GDM1 (cell line): Measurements from ENCODE around the gene NUP93.
"Not testable (repeated sequence)": the region's sequence is repeated elsewhere in the genome, so short reads cannot be mapped to it uniquely, and the experiment has no call there.

Experiments used
- DNase-seq: peaks from one replicate; lab custom pipeline; 2025; lab: John Stamatoyannopoulos, UW

Gene NUP93

DNA sequence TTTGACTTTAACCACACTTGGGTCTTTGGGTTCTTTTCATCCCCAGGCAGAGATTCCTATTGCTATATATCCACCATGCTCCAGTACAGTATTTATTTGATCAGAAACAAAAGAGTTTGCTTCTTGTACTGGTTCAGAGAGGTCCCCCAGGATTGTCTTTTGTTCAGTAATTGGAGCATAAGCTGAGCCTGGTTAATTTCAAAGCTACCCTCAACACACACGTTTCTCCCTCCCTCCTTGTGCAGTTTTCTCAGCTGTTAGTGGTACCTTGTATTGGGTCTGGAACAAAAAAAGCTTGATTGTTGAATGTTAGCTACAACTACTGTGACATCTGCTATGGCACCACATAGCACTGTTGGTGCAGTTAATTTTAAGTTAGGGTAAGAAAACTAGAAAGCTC, 50.0 kb downstream of the NUP93 start:
- DNase-seq, result no peak

DNA sequence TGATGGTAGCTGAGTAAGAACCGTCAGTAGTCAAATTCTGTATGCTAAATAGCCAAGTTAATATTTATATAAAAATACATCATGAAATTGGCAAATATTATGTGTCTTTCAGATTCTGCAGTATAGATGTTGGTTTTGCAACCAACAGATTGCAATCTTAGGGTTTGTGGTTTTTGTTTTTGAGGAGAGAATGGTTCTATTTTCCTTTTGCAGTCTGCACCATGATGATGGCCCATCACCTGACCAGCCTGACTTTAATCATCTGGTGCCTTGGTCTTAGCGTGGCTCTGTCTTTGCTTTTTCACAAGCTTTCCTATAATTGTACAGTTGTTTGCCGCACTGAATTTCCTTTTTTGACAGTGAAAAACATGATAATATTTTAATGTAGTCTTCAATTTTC, 50.7 kb downstream of the NUP93 start:
- DNase-seq, result no peak

DNA sequence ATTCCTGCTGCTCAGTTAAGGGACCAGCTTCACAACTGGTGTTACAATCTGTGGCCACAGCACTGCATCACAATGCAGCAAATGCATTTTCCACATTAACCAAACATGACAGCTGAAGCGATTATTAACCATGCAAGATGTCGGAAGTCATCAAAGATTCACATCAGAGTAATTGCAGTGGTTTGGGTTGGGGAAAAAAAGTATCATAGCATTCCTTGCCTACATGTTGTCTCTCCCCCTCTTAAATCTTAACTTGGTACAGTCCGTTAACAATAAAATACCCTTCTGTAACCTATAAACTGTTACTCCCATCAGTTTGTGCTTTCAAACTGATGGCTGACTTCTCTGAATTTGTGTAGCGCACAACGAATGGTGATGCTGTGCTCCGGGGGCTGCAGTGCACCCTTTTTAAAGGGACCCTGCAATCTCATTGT, 51.6 kb downstream of the NUP93 start:
- DNase-seq, result no peak

DNA sequence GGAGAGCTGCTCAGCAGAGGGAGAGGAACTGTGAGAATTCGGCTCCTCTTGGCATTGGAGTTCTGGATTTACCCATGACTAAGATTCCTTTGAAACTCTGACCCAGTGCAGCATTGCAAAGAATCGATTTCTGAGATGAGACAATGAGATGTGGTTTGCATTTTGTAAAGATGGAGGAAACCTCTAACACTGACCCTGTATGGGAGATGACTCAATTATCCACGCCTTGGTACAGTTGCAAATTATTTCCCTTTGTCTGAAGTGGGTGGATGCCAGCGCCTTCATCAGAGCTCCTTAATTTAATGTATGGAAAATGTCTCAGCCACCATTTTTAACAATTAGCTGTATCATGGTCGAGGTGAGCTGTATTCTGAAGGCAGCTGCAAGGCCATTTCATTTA, 53.4 kb downstream of the NUP93 start:
- no peak for DNase-seq

GRCh38 chr16:56785317-56785716, 55.4 kb downstream of the NUP93 start:
- DNase-seq, result no peak

DNA sequence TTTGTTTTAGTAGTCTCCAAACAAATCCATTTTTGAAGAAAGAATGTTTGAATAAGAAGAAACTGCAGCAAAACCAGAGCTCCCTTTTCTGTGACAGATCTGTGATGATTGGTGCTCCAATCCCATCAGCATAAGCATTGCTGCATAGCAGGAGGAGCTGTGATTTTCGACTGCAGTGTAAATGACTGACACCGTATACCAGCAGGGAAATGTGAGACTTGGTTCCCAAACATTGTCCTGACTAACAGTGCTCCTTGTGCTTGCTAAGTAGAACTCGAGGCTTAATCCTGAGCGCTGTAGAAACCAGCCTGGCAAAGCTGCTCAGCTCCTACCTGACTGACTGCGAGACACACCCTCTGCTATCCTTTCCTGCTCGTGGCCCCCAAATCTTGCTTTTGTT, 57.2 kb downstream of the NUP93 start:
- DNase-seq, result no peak

GRCh38 chr16:56788435-56788834, 58.5 kb downstream of the NUP93 start:
- DNase-seq, result no peak

DNA sequence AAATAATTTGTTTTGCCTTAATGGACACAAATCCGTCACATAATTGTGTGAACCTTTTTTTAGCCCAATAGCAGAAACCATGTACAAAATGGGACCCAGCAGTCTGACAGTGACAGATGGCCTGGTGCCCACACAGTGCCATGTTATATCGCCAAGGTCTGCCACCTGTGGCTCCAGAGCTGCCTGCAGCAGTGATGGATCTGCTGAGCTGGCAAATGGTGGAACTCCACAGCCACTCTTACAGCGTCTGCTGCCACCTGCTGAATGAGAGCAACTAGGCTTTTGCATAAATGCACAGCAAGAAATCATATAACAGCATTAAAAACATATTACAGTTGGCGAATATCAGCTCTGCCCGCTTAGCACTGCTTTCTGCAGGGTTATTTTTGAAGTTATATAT, 59.4 kb downstream of the NUP93 start:
- DNase-seq, result no peak

GRCh38 chr16:56792967-56793366, 63.0 kb downstream of the NUP93 start:
- DNase-seq, result no peak

DNA sequence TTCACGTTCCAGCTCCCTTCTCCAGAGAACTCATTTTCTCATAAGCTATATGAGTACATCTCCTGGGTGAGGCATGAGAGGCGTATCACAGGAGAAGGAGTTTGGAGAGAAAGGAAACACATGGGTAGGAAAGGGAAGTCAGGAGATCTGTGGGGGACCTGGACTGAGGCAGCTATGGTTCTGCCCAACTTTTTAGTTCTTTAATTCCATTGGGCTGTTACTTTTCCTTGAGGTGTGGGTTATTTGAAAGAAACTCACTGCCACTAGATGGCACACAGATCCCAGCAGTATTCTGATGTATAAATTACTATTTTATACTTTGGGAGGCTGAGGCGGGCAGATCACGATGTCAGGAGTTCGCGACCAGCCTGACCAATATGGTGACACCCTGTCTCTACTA, 63.6 kb downstream of the NUP93 start:
- DNase-seq, result no peak

- no peak for DNase-seq
Measured at GRCh38 chr16:56795011-56795410, 65.1 kb downstream of the NUP93 start.

DNA sequence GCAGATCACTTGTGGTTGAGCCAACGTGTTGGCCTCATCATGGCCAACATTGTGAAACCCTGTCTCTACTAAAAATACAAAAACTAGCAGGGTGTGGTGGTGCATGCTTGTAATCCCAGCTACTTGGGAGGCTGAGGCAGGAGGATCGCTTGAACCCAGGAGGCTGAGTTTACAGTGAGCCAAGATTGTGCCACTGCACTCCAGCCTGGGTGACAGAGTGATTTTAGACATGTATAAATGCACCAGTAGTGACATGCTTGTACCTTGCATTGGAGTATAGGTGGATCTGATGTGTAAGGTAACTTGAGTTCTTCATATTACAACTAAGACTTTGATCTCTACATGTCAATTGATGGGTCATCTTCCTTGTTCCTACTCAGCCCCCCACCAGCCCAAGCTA, 67.1 kb downstream of the NUP93 start:
- not testable (repeated sequence) for DNase-seq

- DNase-seq, result no peak
Measured at GRCh38 chr16:56797861-56798260, 67.9 kb downstream of the NUP93 start.

DNA sequence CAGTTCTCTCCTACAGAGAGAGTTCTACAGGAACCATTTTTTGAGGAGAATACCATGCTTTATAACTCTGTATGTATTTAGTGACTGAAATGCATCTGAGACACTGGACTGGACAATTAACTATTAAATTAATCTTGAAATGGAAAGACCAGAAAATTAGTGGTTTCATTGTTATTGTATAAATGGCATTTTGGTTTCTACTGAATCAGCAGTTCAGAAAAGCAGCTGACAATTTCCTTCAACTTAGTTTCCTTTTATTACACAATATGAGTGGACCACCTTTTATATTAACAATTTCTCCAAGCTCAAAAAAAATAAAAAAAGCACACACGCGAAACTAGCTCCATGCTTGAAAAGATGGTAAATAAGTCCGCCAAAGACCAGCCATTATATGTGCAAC, 69.0 kb downstream of the NUP93 start:
- DNase-seq, result no peak

- DNase-seq, result no peak
Measured at GRCh38 chr16:56800355-56800754, 70.4 kb downstream of the NUP93 start.

GRCh38 chr16:56801762-56802161, 71.8 kb downstream of the NUP93 start:
- no peak for DNase-seq

GRCh38 chr16:56807011-56807675, 77.2 kb downstream of the NUP93 start:
- DNase-seq, result no peak

DNA sequence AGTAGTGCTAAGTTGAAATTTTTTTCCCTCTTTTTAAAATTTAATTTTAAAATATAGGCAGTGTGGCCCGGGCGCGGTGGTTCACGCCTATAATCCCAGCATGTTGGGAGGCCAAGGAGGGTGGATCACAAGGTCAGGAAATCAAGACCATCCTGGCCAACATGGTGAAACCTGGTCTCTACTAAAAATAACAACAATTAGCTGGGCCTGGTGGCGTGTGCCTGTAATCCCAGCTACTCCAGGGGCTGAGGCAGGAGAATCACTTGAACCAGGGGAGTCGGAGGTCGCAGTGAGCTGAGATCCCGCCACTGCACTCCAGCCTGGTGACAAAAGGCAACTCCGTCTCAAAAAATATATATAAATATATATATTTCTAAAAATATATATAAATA, 77.7 kb downstream of the NUP93 start:
- not testable (repeated sequence) for DNase-seq

- no peak for DNase-seq
Measured at GRCh38 chr16:56810954-56811353, 81.0 kb downstream of the NUP93 start.

DNA sequence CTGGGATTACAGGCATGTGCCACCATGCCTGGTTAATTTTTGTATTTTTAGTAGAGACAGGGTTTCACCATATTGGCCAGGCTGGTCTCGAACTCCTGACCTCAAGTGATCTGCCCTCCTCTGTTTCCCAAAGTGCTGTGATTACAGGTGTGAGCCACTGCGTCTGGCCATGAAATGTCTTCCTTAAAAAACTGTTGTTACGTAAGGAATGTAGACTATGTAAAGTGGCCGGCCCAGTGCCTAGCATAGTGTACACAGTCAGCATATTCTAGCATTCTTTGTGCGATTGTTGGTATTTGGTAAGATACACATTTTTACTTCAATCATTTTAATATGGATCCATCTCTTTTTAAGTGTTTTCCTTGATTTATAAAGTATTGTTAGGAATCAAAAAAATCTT, 81.7 kb downstream of the NUP93 start:
- not testable (repeated sequence) for DNase-seq

DNA sequence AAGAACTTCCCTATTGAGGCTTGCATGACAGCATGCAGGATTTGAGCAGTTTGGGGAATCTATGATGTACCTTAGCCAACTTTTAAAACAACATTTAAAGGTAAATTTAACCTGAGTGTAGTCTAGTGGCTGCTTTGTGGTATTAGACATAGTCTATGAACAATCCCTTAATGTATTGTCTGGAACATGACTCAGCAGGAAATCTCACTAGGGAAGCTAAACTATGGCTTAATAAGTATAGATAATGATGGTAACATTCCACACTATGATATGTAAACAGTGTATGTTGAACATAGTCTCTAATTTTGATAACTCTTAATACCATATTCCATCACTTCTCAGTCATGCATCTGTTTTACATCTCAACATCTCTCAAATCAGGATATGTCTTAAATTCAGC, 83.0 kb downstream of the NUP93 start:
- DNase-seq, result no peak

DNA sequence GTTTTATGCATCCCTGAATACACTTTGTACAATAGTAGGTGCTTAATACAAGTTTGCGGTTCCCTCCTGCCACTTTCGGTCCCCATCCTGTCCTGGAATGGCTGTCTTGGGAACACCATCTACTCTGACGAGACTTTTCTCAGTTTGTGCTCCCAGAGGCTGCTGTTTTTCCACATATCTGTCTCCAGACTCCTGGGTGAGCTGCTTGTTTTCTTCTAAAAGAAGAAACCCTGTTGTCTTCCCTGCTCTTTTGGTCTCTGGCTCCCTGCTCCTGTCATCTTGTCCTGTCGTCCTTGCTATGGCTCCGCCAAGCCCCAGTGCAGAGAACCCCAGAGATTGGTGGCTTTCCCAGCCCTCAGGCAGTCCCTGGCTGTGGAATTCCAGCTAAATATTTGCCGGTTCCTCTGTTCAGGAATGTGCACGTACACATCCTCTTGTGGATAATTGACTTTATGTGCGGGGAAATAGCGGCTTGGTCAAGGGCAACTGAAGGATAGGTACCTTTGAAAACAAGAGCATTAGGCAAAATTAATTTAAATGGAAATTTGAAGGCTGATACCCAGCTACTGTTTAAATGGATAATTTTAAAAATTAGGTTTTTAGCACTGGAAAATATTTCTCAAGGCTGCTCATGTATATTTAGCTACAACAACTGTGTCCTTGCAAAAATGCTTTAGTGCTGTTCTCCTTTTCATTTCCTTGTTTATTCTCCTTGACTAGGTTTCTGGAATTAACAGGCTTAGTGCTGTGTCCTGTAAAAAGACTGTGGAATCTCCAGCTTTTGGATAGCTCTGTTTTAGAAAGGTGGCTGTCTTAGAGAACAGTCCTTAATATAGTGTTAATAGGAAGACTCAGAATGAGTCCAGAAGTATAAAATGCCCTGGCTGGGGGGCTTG, 84.9 kb downstream of the NUP93 start:
- no peak for DNase-seq

GRCh38 chr16:56815721-56816120, 85.8 kb downstream of the NUP93 start:
- DNase-seq, result no peak

DNA sequence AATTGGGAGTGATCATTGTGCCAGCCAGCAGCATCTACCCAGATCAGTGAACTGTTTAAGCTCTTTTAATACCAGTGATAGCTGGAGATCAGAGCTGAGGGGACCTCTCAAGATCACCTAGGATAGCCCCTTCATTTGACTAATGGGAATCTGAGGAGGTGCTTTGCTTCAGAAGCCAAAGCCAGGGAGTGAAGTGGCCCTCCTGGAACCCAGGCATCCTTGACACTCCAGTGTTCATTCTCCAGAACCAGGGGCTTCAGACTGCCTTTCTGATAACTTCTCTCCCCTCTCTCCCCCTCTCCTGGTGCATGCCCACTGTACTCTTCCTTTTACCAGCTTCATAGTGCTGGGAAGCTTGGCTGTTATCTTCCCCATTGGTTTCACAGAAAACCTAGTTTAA, 87.1 kb downstream of the NUP93 start:
- no peak for DNase-seq
